ENCODE data around the gene KLHL24.
"Not testable (repeated sequence)": the region's sequence is repeated elsewhere in the genome, so short reads cannot be mapped to it uniquely, and the experiment has no call there.

The KLHL24 gene

DNA sequence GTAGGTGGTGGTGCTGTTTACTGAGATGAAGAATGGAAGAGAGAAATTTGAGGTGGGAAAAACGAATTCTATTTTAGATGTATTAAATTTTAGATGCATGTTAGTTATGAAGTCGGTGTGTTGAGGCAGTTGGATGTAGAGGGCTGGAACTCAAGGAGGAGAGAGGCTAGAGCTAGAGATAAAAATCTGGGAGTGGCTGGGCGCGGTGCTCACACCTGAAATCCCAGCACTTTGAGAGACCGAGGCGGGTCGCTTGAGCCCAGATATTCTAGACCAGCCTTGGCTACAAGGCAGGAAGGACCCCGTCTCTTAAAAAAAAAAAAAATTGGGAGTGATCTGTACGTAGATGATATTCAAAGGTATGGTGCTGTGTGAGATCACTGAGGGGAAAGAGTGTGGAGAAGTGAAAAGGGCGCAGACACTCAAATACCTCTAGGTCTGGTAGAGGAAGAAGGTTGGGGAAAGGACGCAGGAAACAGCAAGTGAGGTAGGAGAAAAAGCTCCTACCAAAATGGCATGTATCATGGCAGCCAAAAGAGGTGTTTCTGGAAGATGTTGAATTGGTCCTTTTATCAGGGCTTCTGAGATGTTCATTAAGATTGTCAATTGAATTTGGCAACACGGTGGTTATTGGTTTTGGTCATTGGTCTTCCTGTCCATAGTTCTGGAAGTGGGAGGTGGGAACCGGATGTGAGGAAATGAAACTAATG lies 64.0 kb downstream of the KLHL24 start:
- Histone ChIP-seq H3K79me2 (ENCODE audit: control insufficient read depth, low read length) (peaks cover 73% of the 10 kb centered on the region), H3K36me3 (ENCODE audit: control insufficient read depth, low read length) (peaks cover 32% of the 10 kb centered on the region), H3K4me1 (ENCODE audit: control insufficient read depth, low read length) (peaks cover 32% of the 10 kb centered on the region), H3K9me3 (ENCODE audit: control insufficient read depth, insufficient read depth, low read length) (no peaks in the 10 kb centered on the region), H3K4me3 (ENCODE audit: low read length) (peak overlapping the region; percentile 82), H3F3A (ENCODE audit: control insufficient read depth, insufficient read depth) (peaks cover 6% of the 10 kb centered on the region; the same call in 1 of the 2 replicates), H3K9me2 (replicated peaks; ENCODE audit: control insufficient read depth, low read length) (no peaks in the 10 kb centered on the region), H4K20me1 (ENCODE audit: control insufficient read depth, insufficient read depth, low read depth, low read length) (peaks cover 26% of the 10 kb centered on the region), H3K27me3 (ENCODE audit: control insufficient read depth, low read length) (no peaks in the 10 kb centered on the region), H3K4me2 (ENCODE audit: low read length) (peak overlapping the region; percentile 81), H3K27ac (ENCODE audit: low read depth, low read length) (peak overlapping the region; percentile 78)
- TF ChIP-seq, protein P1, sequence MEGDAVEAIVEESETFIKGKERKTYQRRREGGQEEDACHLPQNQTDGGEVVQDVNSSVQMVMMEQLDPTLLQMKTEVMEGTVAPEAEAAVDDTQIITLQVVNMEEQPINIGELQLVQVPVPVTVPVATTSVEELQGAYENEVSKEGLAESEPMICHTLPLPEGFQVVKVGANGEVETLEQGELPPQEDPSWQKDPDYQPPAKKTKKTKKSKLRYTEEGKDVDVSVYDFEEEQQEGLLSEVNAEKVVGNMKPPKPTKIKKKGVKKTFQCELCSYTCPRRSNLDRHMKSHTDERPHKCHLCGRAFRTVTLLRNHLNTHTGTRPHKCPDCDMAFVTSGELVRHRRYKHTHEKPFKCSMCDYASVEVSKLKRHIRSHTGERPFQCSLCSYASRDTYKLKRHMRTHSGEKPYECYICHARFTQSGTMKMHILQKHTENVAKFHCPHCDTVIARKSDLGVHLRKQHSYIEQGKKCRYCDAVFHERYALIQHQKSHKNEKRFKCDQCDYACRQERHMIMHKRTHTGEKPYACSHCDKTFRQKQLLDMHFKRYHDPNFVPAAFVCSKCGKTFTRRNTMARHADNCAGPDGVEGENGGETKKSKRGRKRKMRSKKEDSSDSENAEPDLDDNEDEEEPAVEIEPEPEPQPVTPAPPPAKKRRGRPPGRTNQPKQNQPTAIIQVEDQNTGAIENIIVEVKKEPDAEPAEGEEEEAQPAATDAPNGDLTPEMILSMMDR (IDR thresholded peaks at IDR 0.05; ENCODE audit: low read depth, low read length, poor library complexity, severe bottlenecking), result no peak
- TF ChIP-seq EZH2phosphoT487 (IDR thresholded peaks at IDR 0.05; ENCODE audit: borderline replicate concordance, low read length), result no peak

DNA sequence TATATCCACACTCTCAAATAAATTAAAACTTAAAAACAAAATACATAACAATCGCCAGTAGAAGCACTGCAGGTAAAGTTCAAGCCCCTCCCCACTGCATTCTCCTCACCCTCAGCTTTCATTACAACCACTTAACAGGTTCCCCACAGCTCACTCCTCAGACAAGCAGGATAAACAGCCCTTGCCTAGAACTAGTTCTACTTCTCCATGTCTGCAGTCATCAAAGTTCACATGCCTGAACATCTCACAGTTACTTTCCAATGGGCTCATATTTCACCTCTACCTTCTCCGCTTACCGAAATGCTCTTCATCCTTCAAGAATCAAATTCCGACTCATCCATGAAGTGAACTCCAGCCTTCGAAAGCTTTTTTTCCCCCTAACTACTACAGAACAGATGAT lies 66.3 kb downstream of the KLHL24 start:
- Histone ChIP-seq H3K9me2 (replicated peaks; ENCODE audit: control insufficient read depth, low read length) (no peaks in the 10 kb centered on the region), H3K4me1 (ENCODE audit: control insufficient read depth, low read length) (peaks cover 35% of the 10 kb centered on the region), H3K27ac (ENCODE audit: low read depth, low read length) (no peak overlapping the region), H3K4me2 (ENCODE audit: low read length) (no peak overlapping the region), H3K4me3 (ENCODE audit: low read length) (no peak overlapping the region), H3K27me3 (ENCODE audit: control insufficient read depth, low read length) (no peaks in the 10 kb centered on the region), H3F3A (ENCODE audit: control insufficient read depth, insufficient read depth) (peaks cover 6% of the 10 kb centered on the region; the same call in 1 of the 2 replicates), H3K9me3 (ENCODE audit: control insufficient read depth, insufficient read depth, low read length) (no peaks in the 10 kb centered on the region), H4K20me1 (ENCODE audit: control insufficient read depth, insufficient read depth, low read depth, low read length) (peaks cover 33% of the 10 kb centered on the region), H3K79me2 (ENCODE audit: control insufficient read depth, low read length) (peaks cover 97% of the 10 kb centered on the region), H3K36me3 (ENCODE audit: control insufficient read depth, low read length) (peaks cover 46% of the 10 kb centered on the region)
- TF ChIP-seq, protein P1 (IDR thresholded peaks at IDR 0.05; ENCODE audit: low read depth, low read length, poor library complexity, severe bottlenecking), result no peak
- no peak for TF ChIP-seq EZH2phosphoT487 (IDR thresholded peaks at IDR 0.05; ENCODE audit: borderline replicate concordance, low read length)

DNA sequence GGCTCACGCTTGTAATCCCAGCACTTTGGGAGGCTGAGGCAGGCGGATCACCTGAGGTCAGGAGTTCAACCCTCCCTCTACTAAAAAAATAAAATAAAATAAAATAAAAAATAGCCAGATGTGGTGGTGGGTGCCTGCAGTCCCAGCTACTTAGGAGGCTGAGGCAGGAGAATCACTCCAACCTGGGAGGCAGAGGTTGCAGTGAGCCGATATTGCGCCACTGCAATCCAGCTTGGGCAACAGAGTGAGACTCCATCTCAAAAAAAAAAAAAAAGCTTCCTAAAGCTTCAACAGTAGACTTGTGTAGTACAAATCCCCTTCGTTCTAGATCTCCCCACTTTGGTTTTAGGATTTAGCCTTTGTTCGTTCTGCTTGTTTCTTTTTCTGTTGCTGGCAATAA lies 68.5 kb downstream of the KLHL24 start:
- not testable (repeated sequence) for H3K4me3 ChIP-seq (ENCODE audit: low read length); H3K27ac ChIP-seq (ENCODE audit: low read depth, low read length); H3K9me2 ChIP-seq (replicated peaks; ENCODE audit: control insufficient read depth, low read length); H3K4me2 ChIP-seq (ENCODE audit: low read length); H3K27me3 ChIP-seq (ENCODE audit: control insufficient read depth, low read length); H3K9me3 ChIP-seq (ENCODE audit: control insufficient read depth, insufficient read depth, low read length); H3F3A ChIP-seq (ENCODE audit: control insufficient read depth, insufficient read depth)
- peaks cover 100% of the 10 kb centered on the region for H3K79me2 ChIP-seq (ENCODE audit: control insufficient read depth, low read length)
- peaks cover 44% of the 10 kb centered on the region for H3K36me3 ChIP-seq (ENCODE audit: control insufficient read depth, low read length)
- peaks cover 41% of the 10 kb centered on the region for H4K20me1 ChIP-seq (ENCODE audit: control insufficient read depth, insufficient read depth, low read depth, low read length)
- peaks cover 29% of the 10 kb centered on the region for H3K4me1 ChIP-seq (ENCODE audit: control insufficient read depth, low read length)

DNA sequence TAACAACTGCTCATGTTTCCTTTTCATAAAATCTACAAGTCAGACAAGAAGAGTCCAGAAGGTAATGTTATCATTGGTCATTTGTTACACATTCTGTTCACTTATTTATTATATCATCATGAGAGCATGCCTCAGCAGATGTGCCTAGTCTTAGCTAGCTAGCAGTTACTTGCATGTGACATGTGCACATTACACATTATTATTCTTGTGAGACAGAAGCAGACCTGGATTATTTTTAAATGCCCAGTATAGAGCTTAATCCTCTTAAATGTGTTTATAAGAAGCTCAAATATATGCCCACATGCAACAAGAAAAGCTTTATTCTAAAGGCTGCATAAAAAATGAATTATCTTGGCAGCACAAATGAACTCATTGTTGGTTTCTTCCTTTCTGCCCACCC lies 74.8 kb downstream of the KLHL24 start:
- no peak overlapping the region for H3K27ac ChIP-seq (ENCODE audit: low read depth, low read length)
- peaks cover 39% of the 10 kb centered on the region for H3K36me3 ChIP-seq (ENCODE audit: control insufficient read depth, low read length)
- H4K20me1 ChIP-seq (ENCODE audit: control insufficient read depth, insufficient read depth, low read depth, low read length), result peaks cover 17% of the 10 kb centered on the region; the same call in 1 of the 2 replicates
- H3K4me1 ChIP-seq (ENCODE audit: control insufficient read depth, low read length), result peaks cover 3% of the 10 kb centered on the region; the same call in 1 of the 2 replicates
- no peaks in the 10 kb centered on the region for H3K27me3 ChIP-seq (ENCODE audit: control insufficient read depth, low read length)
- no peaks in the 10 kb centered on the region for H3K9me2 ChIP-seq (replicated peaks; ENCODE audit: control insufficient read depth, low read length)
- no peaks in the 10 kb centered on the region for H3K9me3 ChIP-seq (ENCODE audit: control insufficient read depth, insufficient read depth, low read length)
- H3K79me2 ChIP-seq (ENCODE audit: control insufficient read depth, low read length), result peaks cover 98% of the 10 kb centered on the region
- no peaks in the 10 kb centered on the region; the same call in 1 of the 2 replicates for H3F3A ChIP-seq (ENCODE audit: control insufficient read depth, insufficient read depth)
- TF ChIP-seq EZH2phosphoT487 (IDR thresholded peaks at IDR 0.05; ENCODE audit: borderline replicate concordance, low read length), result no peak
- TF ChIP-seq, protein P1 (IDR thresholded peaks at IDR 0.05; ENCODE audit: low read depth, low read length, poor library complexity, severe bottlenecking), result no peak
- H3K4me2 ChIP-seq (ENCODE audit: low read length), result no peak overlapping the region
- no peak overlapping the region for H3K4me3 ChIP-seq (ENCODE audit: low read length)

Measured in DOHH2 (cell line).